ENCODE results near the gene PASD1.
"Not testable (repeated sequence)": the region's sequence is repeated elsewhere in the genome, so short reads cannot be mapped to it uniquely, and the experiment has no call there.

Gene PASD1

DNA sequence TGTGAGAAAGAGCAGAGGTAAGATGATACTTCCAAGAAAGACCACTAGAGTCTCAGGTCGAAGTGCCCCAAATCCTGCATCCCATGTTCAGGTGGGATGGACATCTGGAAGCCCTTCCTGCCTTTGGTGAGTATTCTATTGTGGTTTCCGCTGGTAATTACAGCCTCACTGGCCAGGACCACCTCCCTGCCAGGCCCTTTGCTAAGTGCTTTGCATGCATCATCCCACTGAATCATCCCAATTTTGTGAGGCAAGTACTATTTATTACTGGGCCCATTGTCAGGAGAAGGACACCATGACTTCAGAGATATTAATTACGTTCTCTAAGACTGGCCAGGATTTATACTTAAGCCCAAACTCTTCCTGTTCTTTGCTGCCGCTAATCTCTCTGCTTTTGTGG lies 10.7 kb upstream of the PASD1 start:
- TF ChIP-seq Cebpa-rat (IDR thresholded peaks at IDR 0.05), result no peak
- Histone ChIP-seq H3K4me1 (no peaks in the 10 kb centered on the region), H3K9ac (no peak overlapping the region), H3K4me2 (no peak overlapping the region), H3K4me3 (no peak overlapping the region), H3K36me3 (no peaks in the 10 kb centered on the region), H3K27me3 (peaks cover 78% of the 10 kb centered on the region), H3K27ac (no peak overlapping the region), H3K9me3 (peaks cover 14% of the 10 kb centered on the region; the same call in 1 of the 2 replicates), H4K20me1 (no peaks in the 10 kb centered on the region)

DNA sequence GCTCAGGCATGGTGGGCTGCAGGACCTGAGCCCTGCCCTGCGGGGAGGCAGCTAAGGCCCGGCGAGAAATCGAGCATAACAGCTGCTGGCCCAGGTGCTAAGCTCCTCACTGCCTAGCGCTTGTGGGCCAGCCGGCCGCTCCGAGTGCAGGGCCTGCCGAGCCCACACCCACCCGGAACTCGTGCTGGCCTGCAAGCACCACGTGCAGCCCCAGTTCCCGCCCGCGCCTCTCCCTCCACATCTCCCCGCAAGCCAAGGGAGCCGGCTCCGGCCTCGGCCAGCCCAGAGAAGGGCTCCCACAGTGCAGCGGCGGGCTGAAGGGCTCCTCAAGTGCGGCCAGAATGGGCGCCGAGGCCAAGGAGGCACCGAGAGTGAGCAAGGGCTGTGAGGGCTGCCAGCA lies 8.2 kb upstream of the PASD1 start:
- not testable (repeated sequence) for H3K27ac ChIP-seq, H3K9ac ChIP-seq, H3K4me1 ChIP-seq, H3K4me2 ChIP-seq, H4K20me1 ChIP-seq, H3K36me3 ChIP-seq, H3K4me3 ChIP-seq
- peaks cover 73% of the 10 kb centered on the region for H3K27me3 ChIP-seq
- H3K9me3 ChIP-seq, result peaks cover 14% of the 10 kb centered on the region; the same call in 1 of the 2 replicates

DNA sequence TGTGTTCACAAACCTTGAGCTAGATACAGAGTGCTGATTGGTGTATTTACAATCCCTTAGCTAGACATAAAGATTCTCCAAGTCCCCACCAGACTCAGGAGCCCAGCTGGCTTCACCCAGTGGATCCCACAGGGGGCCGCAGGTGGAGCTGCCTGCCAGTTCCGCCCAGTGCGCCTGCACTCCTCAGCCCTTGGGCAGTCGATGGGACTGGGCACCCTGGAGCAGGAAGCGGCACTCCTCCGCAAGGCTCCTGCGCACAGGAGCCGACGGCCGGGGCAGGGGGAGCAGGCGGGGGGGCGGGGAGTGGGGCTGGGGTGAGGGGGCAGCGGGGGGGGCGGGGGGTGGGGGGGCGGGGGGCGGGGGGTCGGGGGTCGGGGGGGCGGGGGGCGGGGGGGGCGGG lies 990 bp upstream of the PASD1 start:
- not testable (repeated sequence) for H3K36me3 ChIP-seq, H3K9ac ChIP-seq, H4K20me1 ChIP-seq, H3K27ac ChIP-seq, H3K4me2 ChIP-seq, H3K4me1 ChIP-seq, H3K4me3 ChIP-seq
- Histone ChIP-seq H3K9me3 (peaks cover 19% of the 10 kb centered on the region), H3K27me3 (peaks cover 53% of the 10 kb centered on the region)

DNA sequence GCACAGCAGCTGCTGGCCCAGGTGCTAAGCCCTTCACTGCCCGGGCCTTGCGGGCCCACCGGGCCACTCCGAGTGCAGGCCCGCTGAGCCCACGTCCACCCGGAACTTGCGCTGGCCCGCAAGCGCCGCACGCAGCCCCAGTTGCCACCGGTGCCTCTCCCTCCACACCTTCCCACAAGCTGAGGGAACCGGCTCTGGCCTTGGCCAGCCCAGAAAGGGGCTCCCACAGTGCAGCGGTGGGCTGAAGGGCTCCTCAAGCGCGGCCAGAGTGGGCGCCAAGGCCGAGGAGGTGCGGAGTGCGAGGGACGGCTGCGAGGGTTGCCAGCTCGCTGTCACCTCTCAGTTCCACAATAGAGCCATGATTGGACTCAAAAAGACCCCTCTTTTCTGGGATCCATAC lies 472 bp upstream of the PASD1 start:
- H4K20me1 ChIP-seq, H3K27ac ChIP-seq, H3K4me3 ChIP-seq, H3K4me2 ChIP-seq, H3K4me1 ChIP-seq, H3K36me3 ChIP-seq, H3K9ac ChIP-seq: not testable (repeated sequence)
- H3K27me3 ChIP-seq, result peaks cover 53% of the 10 kb centered on the region
- peaks cover 19% of the 10 kb centered on the region for H3K9me3 ChIP-seq

DNA sequence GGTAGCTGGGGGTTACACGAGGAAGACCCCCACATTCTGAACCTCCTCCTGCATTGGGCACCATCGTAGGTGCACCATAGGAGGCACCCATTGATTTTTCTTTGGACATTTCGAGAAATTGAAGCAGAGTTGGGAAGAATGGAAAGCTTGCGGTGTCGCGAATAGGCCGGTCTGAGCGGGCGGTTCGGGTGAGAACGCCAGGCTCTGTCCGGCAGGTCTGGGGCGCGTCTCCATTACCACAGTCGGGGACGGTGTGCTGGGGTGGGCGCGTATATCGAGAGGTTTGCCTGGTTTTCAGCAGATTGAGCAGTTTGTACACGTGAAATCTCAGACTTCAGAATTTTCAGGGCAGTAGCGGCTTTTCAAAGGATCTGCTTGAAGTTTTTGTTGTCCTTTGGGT lies 560 bp downstream of the PASD1 start:
- no peaks in the 10 kb centered on the region for H3K36me3 ChIP-seq
- no peak for TF ChIP-seq Cebpa-rat (IDR thresholded peaks at IDR 0.05)
- peaks cover 57% of the 10 kb centered on the region for H3K27me3 ChIP-seq
- H3K27ac ChIP-seq, result no peak overlapping the region
- H3K4me3 ChIP-seq, result no peak overlapping the region
- peaks cover 19% of the 10 kb centered on the region for H3K9me3 ChIP-seq
- H3K4me2 ChIP-seq, result no peak overlapping the region
- no peak overlapping the region for H3K9ac ChIP-seq
- H4K20me1 ChIP-seq, result no peaks in the 10 kb centered on the region
- no peaks in the 10 kb centered on the region for H3K4me1 ChIP-seq

DNA sequence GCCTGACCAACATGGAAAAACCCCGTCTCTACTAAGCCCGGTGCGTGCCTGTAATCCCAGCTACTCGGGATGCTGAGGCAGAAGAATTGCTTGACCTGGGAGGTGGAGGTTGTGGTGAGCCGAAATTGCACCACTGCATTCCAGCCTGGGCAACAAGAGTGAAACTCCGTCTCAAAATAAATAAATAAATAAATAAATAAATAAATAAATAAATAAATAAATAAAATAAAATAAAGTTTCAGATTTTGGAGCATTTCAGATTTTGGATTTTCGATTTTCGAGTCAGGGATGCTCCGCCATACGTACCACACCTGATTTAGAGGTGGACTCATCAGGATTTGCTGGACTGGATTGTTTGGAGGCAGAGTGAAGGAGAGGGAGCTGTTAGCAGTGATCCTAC lies 3.4 kb downstream of the PASD1 start:
- not testable (repeated sequence) for H3K4me2 ChIP-seq, H3K36me3 ChIP-seq, H3K27ac ChIP-seq, H3K4me1 ChIP-seq, H3K4me3 ChIP-seq, H4K20me1 ChIP-seq, H3K9ac ChIP-seq
- peaks cover 78% of the 10 kb centered on the region for H3K27me3 ChIP-seq
- H3K9me3 ChIP-seq, result peaks cover 18% of the 10 kb centered on the region

DNA sequence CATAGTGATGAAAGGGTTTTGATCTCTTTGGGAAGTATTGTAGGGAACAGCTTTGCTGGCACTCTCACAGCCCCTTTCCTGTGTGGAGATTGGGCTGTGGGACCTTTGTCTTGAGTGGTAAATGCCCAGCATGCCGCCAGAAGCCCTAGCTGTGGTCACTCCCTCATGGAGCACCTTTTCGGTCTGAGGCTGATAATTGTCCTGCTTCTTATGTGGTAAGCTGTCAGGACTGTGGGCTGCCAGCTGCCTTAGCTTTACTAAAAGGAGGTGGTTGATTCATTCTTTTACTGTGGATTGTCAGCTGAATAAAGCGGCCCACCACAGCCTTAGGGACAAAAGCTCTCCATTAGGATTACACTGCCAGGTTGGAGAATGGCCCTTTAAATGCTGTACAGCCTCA lies 7.1 kb downstream of the PASD1 start:
- Histone ChIP-seq H3K27ac (no peak overlapping the region), H3K4me2 (no peak overlapping the region), H4K20me1 (0 out of 2 replicates have a peak, but pooled peaks cover 9% of the 10 kb centered on the region), H3K27me3 (peaks cover 93% of the 10 kb centered on the region), H3K4me3 (no peak overlapping the region), H3K36me3 (no peaks in the 10 kb centered on the region), H3K9me3 (no peaks in the 10 kb centered on the region), H3K4me1 (no peaks in the 10 kb centered on the region), H3K9ac (no peak overlapping the region)
- no peak for TF ChIP-seq Cebpa-rat (IDR thresholded peaks at IDR 0.05)

DNA sequence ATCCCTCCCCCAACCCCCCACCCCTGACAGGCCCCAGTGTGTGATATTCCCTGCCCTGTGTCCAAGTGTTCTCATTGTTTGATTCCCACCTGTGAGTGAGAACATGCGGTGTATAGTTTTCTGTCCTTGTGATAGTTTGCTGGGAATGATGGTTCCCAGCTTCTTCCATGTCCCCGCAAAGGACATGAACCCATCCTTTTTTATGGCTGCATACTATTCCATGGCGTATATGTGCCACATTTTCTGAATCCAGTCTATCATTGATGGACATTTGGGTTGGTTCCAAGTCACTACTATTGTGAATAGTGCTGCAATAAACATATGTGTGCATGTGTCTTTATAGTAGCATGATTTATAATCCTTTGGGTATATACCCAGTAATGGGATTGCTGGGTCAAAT lies 29.9 kb downstream of the PASD1 start:
- not testable (repeated sequence) for H3K4me2 ChIP-seq, H3K27ac ChIP-seq, H3K4me1 ChIP-seq, H3K9me3 ChIP-seq, H4K20me1 ChIP-seq, H3K36me3 ChIP-seq, H3K9ac ChIP-seq, H3K4me3 ChIP-seq
- peaks cover 54% of the 10 kb centered on the region for H3K27me3 ChIP-seq

DNA sequence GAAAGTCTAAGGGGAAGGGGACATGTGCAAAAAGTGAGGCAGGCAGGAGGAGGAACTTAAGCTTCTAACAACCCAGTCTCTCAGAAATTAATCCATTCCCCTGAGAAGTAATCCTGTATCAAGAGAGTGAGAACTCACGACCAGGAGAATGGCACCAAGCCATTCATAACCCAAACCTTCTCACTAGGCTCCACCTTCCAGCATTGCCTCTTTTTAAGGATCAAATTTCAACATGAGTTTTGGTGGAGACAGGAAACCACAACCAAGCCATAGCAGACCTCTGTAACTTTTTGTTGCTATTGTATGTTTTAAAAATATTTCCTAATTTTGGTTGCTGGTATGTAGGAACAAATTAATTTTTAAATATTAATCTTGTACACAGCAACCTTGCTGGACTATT lies 32.8 kb downstream of the PASD1 start:
- no peak overlapping the region for H3K4me3 ChIP-seq
- peak overlapping the region; percentile 36 for H3K4me2 ChIP-seq
- no peak overlapping the region for H3K27ac ChIP-seq
- H4K20me1 ChIP-seq, result no peaks in the 10 kb centered on the region
- TF ChIP-seq Cebpa-rat (IDR thresholded peaks at IDR 0.05), result no peak
- H3K36me3 ChIP-seq, result no peaks in the 10 kb centered on the region
- peaks cover 15% of the 10 kb centered on the region for H3K9me3 ChIP-seq
- H3K9ac ChIP-seq, result no peak overlapping the region
- H3K27me3 ChIP-seq, result peaks cover 40% of the 10 kb centered on the region
- peaks cover 10% of the 10 kb centered on the region; the same call in 1 of the 2 replicates for H3K4me1 ChIP-seq

DNA sequence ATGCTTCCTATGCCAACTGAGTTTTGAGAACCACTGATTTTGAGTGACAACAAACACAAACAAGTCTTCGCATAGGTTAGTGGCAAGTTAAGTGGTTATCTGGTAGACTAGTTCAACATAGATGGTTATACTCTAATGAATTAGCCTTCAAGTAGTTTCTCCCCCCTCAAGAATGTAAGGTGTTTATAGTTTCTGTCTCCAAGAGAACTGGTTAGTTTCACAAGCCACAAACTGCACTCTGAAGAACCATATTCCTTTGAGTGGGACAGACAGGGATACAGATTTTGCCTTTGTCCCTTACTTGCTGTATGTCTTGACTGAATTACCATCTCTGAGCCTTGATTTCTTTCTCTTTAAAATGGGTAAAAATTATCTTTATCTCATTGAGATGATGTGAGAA lies 41.5 kb downstream of the PASD1 start:
- peaks cover 7% of the 10 kb centered on the region for H3K9me3 ChIP-seq
- H3K4me3 ChIP-seq, result no peak overlapping the region
- H3K36me3 ChIP-seq, result no peaks in the 10 kb centered on the region
- no peak overlapping the region for H3K9ac ChIP-seq
- H3K27me3 ChIP-seq, result peaks cover 85% of the 10 kb centered on the region
- no peaks in the 10 kb centered on the region for H4K20me1 ChIP-seq
- no peak overlapping the region for H3K4me2 ChIP-seq
- H3K27ac ChIP-seq, result no peak overlapping the region
- no peaks in the 10 kb centered on the region for H3K4me1 ChIP-seq
- no peak for TF ChIP-seq Cebpa-rat (IDR thresholded peaks at IDR 0.05)

DNA sequence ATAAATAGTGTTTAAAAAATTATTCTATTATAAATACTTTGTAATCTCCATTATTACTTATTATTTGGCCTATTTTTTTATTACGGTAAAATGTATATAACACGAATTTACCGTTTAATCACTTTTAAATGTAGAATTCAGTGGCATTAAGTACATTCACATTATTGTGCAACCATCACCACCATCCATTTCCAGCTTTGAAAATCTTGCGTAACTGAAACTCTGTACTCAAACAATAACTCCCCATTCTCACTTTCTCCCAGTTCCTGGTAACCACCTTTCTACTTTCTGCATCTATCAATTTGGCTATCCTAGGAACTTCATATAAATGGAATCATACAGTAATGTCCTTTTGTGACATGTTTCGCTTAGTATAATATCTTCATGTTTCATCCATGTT lies 45.7 kb downstream of the PASD1 start:
- peak; percentile 53; the same call in 1 of the 2 replicates for TF ChIP-seq Cebpa-rat (IDR thresholded peaks at IDR 0.05)
- no peaks in the 10 kb centered on the region for H3K36me3 ChIP-seq
- H3K9me3 ChIP-seq, result no peaks in the 10 kb centered on the region
- peaks cover 51% of the 10 kb centered on the region for H3K27me3 ChIP-seq
- H4K20me1 ChIP-seq, result no peaks in the 10 kb centered on the region
- H3K4me2 ChIP-seq, result no peak overlapping the region
- H3K4me3 ChIP-seq, result no peak overlapping the region
- no peak overlapping the region for H3K9ac ChIP-seq
- no peaks in the 10 kb centered on the region for H3K4me1 ChIP-seq
- no peak overlapping the region for H3K27ac ChIP-seq

All from BLaER1 (cell line).